Measurements from ENCODE around the gene B3GAT1. TPM values are rescaled to one million over a fixed set of nuclear protein-coding genes. Genes with fewer than 3 reads are reported as not detected.

The B3GAT1 gene
- total RNA-seq, 1 donor = not detected

DNA sequence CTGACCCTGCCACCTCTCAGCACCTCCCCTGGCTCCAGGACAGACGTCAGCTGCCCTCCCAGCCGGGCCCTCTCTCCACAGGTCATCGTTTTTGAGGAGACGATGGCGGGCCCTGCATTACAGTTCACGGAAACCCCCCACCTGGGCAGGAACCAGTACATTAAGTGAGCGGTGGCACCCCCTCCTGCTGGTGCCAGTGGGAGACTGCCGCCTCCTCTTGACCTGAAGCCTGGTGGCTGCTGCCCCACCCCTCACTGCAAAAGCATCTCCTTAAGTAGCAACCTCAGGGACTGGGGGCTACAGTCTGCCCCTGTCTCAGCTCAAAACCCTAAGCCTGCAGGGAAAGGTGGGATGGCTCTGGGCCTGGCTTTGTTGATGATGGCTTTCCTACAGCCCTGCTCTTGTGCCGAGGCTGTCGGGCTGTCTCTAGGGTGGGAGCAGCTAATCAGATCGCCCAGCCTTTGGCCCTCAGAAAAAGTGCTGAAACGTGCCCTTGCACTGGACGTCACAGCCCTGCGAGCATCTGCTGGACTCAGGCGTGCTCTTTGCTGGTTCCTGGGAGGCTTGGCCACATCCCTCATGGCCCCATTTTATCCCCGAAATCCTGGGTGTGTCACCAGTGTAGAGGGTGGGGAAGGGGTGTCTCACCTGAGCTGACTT, 37.0 kb downstream of the B3GAT1 start:
- DNase-seq (ENCODE audit: low read depth) = no peak
- H3K4me3 ChIP-seq (ENCODE audit: low read depth, low read length) = no peak overlapping the region
- TF ChIP-seq, protein P1, sequence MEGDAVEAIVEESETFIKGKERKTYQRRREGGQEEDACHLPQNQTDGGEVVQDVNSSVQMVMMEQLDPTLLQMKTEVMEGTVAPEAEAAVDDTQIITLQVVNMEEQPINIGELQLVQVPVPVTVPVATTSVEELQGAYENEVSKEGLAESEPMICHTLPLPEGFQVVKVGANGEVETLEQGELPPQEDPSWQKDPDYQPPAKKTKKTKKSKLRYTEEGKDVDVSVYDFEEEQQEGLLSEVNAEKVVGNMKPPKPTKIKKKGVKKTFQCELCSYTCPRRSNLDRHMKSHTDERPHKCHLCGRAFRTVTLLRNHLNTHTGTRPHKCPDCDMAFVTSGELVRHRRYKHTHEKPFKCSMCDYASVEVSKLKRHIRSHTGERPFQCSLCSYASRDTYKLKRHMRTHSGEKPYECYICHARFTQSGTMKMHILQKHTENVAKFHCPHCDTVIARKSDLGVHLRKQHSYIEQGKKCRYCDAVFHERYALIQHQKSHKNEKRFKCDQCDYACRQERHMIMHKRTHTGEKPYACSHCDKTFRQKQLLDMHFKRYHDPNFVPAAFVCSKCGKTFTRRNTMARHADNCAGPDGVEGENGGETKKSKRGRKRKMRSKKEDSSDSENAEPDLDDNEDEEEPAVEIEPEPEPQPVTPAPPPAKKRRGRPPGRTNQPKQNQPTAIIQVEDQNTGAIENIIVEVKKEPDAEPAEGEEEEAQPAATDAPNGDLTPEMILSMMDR (IDR thresholded peaks at IDR 0.05; ENCODE audit: insufficient read depth, low read depth, low read length) = no peak

DNA sequence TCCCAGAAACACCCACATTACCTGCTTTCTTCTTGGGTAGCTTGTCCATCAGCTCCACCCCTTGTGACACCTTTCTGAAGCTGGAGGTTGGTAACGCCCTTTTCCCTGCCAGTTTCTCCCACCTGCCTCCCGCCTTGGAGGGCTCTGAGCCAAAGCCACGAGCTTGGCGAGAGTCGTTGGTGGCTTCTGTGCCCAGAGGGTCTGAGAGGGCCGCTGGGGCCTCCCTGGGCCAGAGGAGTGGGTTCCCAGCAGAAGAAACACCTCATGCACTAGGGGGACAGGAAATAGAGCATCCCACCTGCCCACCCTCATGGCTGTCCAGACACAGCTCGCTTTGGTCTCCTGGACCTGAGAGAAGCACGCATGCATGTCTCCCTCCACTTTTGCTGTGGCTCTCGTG, 37.9 kb downstream of the B3GAT1 start:
- H3K4me3 ChIP-seq (ENCODE audit: low read depth, low read length) = no peak overlapping the region
- no peak for DNase-seq (ENCODE audit: low read depth)
- TF ChIP-seq, protein P1 (IDR thresholded peaks at IDR 0.05; ENCODE audit: insufficient read depth, low read depth, low read length) = no peak

DNA sequence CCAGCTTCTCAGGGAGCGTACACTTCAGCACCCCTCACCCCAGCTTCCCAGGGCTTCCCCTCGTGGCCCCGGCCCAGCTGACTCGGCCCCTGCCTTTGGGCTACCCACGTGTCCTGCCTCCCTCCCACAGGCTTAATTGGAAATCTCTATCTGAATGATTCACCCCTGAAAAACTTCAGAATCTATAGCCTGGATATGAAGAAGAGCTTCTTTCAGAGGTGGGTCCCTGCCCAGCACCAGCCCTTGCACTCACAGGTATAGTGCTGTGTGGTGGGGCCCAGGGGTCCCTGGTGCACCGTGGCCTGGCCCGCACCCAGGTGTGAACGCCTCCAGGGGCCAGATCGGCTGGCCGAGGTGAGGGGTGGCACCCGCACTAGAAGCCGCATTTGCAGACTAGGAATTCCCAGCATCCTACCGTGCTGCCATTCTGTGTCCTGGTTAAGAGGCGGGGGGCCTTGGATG, 38.4 kb downstream of the B3GAT1 start:
- DNase-seq (ENCODE audit: low read depth) = no peak
- no peak overlapping the region for H3K4me3 ChIP-seq (ENCODE audit: low read depth, low read length)
- TF ChIP-seq, protein P1 (IDR thresholded peaks at IDR 0.05; ENCODE audit: insufficient read depth, low read depth, low read length) = no peak

DNA sequence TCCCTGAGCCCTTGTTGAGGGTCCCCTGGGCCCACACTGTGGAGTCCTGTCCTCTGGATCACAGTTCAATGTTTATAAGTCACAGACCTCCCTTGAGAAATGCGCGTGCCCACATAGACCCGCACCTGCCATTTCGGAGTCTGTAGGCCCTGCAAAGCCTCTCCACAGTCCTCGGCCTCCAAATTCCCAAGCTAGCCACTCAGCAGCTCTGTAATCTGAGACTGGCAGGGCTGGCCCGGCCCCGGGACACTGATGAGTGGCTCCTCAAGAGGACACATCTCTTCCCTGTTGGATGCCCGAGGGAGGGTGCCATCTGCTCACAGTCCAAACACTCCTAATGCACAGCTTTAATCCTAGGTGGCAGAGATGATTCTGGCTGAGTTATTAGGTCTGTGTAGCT, 39.1 kb downstream of the B3GAT1 start:
- TF ChIP-seq, protein P1 (IDR thresholded peaks at IDR 0.05; ENCODE audit: insufficient read depth, low read depth, low read length) = no peak
- DNase-seq (ENCODE audit: low read depth) = no peak
- no peak overlapping the region for H3K4me3 ChIP-seq (ENCODE audit: low read depth, low read length)

- TF ChIP-seq, protein P1 (IDR thresholded peaks at IDR 0.05; ENCODE audit: insufficient read depth, low read depth, low read length) = no peak
- no peak for DNase-seq (ENCODE audit: low read depth)
- no peak overlapping the region for H3K4me3 ChIP-seq (ENCODE audit: low read depth, low read length)
Measured at GRCh38 chr11:134372536-134372935, 39.5 kb downstream of the B3GAT1 start.

DNA sequence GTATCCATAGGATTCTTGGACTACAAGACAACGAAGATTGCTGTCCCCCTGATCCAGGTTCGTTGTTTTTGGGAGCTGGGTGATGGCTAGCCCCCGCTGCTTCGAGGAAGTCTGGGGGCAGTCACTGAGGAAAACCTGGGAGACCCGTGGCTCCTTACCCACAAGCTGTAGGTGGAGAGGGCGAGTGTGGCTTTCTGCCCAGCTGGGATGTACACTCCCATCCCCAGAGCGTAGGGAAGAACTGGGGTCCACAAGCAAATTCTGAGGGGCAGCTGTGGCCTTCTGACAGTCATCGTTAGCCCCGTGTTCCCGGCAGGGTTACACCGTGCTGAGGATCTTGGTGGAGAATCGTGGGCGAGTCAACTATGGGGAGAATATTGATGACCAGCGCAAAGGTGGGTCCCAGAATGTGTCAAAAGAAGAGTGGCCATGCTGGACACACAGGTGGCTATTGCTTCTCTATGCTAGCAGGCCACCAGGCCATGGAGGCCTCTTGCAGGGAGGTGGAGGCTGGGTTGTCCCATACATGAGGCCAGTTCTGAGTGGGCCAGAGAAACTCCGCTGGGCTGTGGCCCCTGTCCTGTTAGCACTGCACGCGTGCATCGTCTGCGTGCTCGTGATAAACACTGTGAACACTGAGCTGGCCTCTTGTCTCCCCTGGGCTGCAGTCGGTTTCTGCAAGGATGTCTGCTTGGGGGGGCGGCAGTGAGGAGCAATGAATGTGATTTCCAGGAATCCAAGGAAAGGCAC, 40.4 kb downstream of the B3GAT1 start:
- TF ChIP-seq, protein P1 (IDR thresholded peaks at IDR 0.05; ENCODE audit: insufficient read depth, low read depth, low read length) = no peak

More for the DNA sequence above, 40.4 kb downstream of the B3GAT1 start:
- no peak overlapping the region for H3K4me3 ChIP-seq (ENCODE audit: low read depth, low read length)
- no peak for DNase-seq (ENCODE audit: low read depth)
